HG02885 (cell line): ENCODE results near the gene SLX9.

Source experiments
- ATAC-seq: cut with Tn5 transposase; IDR thresholded peaks from one replicate; pipeline ENCODE4 v1.9.1; 2021; ENCODE audit warnings: mild to moderate bottlenecking; ENCODE audit not compliant: unreplicated experiment, poor library complexity

Gene SLX9

GRCh38 chr21:44957047-44957831, 17.4 kb downstream of the SLX9 start:
- ATAC-seq: no peak

GRCh38 chr21:44957901-44958451, 18.1 kb downstream of the SLX9 start:
- no peak for ATAC-seq

GRCh38 chr21:44958471-44959191, 18.8 kb downstream of the SLX9 start:
- no peak for ATAC-seq

- ATAC-seq: no peak
These were observed 19.7 kb downstream of the SLX9 start for GRCh38 chr21:44959376-44960091.

- ATAC-seq: no peak
These were observed 20.6 kb downstream of the SLX9 start for GRCh38 chr21:44960141-44961092.

GRCh38 chr21:44962403-44962966, 22.7 kb downstream of the SLX9 start:
- no peak for ATAC-seq

GRCh38 chr21:44964381-44964780, 24.6 kb downstream of the SLX9 start:
- ATAC-seq: no peak

- ATAC-seq: no peak
These were observed 25.6 kb downstream of the SLX9 start for GRCh38 chr21:44965251-44966022.

- no peak for ATAC-seq
These were observed 26.6 kb downstream of the SLX9 start for GRCh38 chr21:44966135-44967081.

GRCh38 chr21:44967082-44968047, 27.5 kb downstream of the SLX9 start:
- ATAC-seq: no peak

- no peak for ATAC-seq
These were observed 29.3 kb downstream of the SLX9 start for GRCh38 chr21:44969066-44969670.

- ATAC-seq: no peak
These were observed 30.3 kb downstream of the SLX9 start for GRCh38 chr21:44969931-44970755.

- ATAC-seq: no peak
These were observed 31.2 kb downstream of the SLX9 start for GRCh38 chr21:44970766-44971671.

GRCh38 chr21:44971672-44971995, 31.8 kb downstream of the SLX9 start:
- ATAC-seq: no peak
